ENCODE measurements around the gene SMOC2. TPM values are rescaled to one million over a fixed set of nuclear protein-coding genes. Genes with fewer than 3 reads are reported as not detected.

SMOC2 gene
- total RNA-seq, 2 donors from 2014 or later: 17.8 to 167 TPM

DNA sequence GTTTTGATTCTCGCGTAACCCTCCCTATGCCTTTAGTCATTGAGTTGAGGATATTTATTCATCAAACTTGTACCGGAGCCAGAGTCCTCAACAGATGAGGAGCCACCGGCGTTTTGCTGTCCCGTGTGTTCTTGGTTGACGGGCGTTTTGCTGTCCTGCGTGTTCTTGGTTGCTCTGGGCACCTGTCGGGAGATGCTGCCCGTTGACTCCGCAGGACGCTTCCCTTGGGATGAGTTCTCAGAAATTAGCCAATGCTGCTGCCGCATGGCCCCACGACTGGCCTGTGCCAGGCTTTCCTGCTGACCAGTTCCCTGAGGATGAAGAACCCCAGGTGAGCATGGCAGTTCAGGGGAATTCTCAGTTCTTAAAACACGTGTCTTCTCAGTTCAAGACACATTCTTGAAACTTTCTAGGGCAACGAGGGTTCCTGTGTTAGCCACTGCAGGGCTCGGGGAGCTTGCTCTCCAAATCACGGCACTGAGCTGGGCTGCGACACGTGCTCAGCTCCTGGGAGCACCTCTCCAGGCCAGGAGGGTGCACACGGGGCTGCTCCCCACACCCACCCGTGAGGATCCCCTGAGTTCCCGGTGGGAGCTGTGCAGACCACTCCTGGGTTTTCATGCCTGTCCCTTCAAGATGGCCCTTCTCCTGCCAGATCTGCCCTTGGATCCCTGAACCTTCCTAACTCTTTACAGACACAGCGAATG is 265.6 kb downstream of the SMOC2 start:
- TF ChIP-seq, protein P1, sequence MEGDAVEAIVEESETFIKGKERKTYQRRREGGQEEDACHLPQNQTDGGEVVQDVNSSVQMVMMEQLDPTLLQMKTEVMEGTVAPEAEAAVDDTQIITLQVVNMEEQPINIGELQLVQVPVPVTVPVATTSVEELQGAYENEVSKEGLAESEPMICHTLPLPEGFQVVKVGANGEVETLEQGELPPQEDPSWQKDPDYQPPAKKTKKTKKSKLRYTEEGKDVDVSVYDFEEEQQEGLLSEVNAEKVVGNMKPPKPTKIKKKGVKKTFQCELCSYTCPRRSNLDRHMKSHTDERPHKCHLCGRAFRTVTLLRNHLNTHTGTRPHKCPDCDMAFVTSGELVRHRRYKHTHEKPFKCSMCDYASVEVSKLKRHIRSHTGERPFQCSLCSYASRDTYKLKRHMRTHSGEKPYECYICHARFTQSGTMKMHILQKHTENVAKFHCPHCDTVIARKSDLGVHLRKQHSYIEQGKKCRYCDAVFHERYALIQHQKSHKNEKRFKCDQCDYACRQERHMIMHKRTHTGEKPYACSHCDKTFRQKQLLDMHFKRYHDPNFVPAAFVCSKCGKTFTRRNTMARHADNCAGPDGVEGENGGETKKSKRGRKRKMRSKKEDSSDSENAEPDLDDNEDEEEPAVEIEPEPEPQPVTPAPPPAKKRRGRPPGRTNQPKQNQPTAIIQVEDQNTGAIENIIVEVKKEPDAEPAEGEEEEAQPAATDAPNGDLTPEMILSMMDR (IDR thresholded peaks at IDR 0.05): no peak
- TF ChIP-seq POLR2A (IDR thresholded peaks at IDR 0.05) (no peak), POLR2AphosphoS5 (IDR thresholded peaks at IDR 0.05) (no peak)
- intact Hi-C loops (cut with DNase I): no loop called here

DNA sequence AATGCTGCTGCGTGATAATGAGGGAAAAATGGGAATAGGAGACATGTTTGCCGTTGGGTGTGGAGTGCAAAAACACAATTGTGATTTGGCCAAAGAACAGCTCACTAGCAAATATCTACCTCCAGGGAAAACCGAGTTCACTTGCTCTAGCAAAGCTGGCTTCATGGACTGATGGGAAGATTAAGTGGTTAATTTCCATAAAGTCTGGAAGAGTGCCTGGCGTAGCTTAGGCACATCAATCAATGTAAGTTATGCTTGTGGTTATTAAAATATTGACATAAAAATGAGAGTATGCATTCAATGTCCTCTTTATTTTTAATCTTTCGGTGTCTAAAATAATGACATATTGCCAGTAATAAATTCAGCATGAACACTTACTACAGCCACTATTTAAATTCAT is 267.5 kb downstream of the SMOC2 start:
- H3K4me1 ChIP-seq (replicated peaks): no peaks in the 10 kb centered on the region

More for the DNA sequence above, 265.6 kb downstream of the SMOC2 start:
- Histone ChIP-seq H3K27ac (no peak overlapping the region), H3K27me3 (replicated peaks; ENCODE audit: insufficient read depth) (no peaks in the 10 kb centered on the region), H3K4me1 (replicated peaks) (no peaks in the 10 kb centered on the region), H3K4me3 (no peak overlapping the region), H3K36me3 (no peaks in the 10 kb centered on the region), H3K9me3 (no peaks in the 10 kb centered on the region)
- DNase-seq (ENCODE audit: low spot score): no peak
- 94% methylated on average over 25 of the region's 25 CpGs for WGBS

DNA sequence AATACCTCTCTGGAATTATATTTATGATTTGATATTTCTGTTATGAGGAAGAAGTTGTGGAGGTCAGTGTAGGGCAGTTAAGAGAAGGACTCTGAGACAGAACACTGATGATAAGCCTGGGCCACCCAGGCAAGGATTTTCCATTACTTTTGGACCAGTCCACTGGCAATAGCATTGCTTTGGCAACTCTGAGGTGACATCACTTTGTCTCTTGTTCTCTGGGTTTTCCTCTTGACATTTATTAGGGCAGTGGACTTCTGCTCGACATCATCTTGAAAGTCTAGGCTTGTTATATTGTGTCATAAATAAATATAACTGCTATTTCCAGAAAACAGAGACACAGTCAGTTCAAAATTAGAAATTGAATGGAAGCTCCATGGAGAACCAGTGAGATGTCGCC is 268.0 kb downstream of the SMOC2 start:
- Histone ChIP-seq H3K27me3 (replicated peaks; ENCODE audit: insufficient read depth) (no peaks in the 10 kb centered on the region), H3K4me1 (replicated peaks) (no peaks in the 10 kb centered on the region), H3K9me3 (no peaks in the 10 kb centered on the region), H3K27ac (no peak overlapping the region), H3K4me3 (no peak overlapping the region), H3K36me3 (no peaks in the 10 kb centered on the region)
- no peak for TF ChIP-seq POLR2AphosphoS5 (IDR thresholded peaks at IDR 0.05)
- TF ChIP-seq, protein P1 (IDR thresholded peaks at IDR 0.05): no peak
- no peak for TF ChIP-seq POLR2A (IDR thresholded peaks at IDR 0.05)
- intact Hi-C loops (cut with DNase I): no loop called here
- DNase-seq (ENCODE audit: low spot score): no peak
- 31% methylated on average over 2 of the region's 2 CpGs for WGBS

More for the DNA sequence above, 267.5 kb downstream of the SMOC2 start:
- Histone ChIP-seq H3K9me3 (no peaks in the 10 kb centered on the region), H3K4me3 (no peak overlapping the region), H3K27me3 (replicated peaks; ENCODE audit: insufficient read depth) (no peaks in the 10 kb centered on the region), H3K27ac (no peak overlapping the region), H3K36me3 (no peaks in the 10 kb centered on the region)
- TF ChIP-seq POLR2A (IDR thresholded peaks at IDR 0.05) (no peak), POLR2AphosphoS5 (IDR thresholded peaks at IDR 0.05) (no peak)
- TF ChIP-seq, protein P1 (IDR thresholded peaks at IDR 0.05): no peak
- intact Hi-C loops (cut with DNase I): no loop called here
- 62% methylated on average over 5 of the region's 5 CpGs for WGBS
- DNase-seq (ENCODE audit: low spot score): no peak

DNA sequence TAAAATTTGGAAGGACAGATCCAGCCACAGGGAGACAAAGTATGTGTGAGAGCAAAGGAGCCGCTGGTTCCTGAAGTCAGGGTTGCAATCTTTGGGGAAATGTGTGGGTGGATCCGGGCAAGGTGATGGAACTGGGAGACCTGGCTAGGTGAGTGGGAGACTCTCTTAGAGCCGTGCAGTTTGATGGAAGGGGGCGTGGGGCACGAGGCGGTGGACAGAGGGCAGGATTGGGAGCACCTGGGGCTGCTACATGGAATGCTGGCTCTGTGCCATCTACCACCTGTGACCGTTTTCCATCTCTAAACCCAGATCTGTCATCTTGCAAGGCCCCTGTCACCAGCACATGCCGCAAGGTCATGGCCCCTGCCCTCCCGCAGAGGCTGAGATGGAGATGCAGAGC is 268.4 kb downstream of the SMOC2 start:
- 82% methylated on average over 8 of the region's 9 CpGs for WGBS
- intact Hi-C loops (cut with DNase I): no loop called here
- H3K36me3 ChIP-seq: no peaks in the 10 kb centered on the region

More for the DNA sequence above, 268.4 kb downstream of the SMOC2 start:
- TF ChIP-seq POLR2A (IDR thresholded peaks at IDR 0.05): no peak
- TF ChIP-seq, protein P1 (IDR thresholded peaks at IDR 0.05): no peak
- no peak for TF ChIP-seq POLR2AphosphoS5 (IDR thresholded peaks at IDR 0.05)
- Histone ChIP-seq H3K27ac (no peak overlapping the region), H3K9me3 (no peaks in the 10 kb centered on the region), H3K27me3 (replicated peaks; ENCODE audit: insufficient read depth) (no peaks in the 10 kb centered on the region), H3K4me3 (no peak overlapping the region), H3K4me1 (replicated peaks) (no peaks in the 10 kb centered on the region)
- DNase-seq (ENCODE audit: low spot score): no peak

All from prostate gland (tissue), 2 donors.